ENCODE measurements around the gene PLET1.

PLET1 gene

GRCh38 chr11:112215621-112216020 is 45.0 kb downstream of the PLET1 start:
- no peak for TF ChIP-seq FOXM1 (IDR thresholded peaks at IDR 0.05; ENCODE audit: borderline replicate concordance, low read depth)
- no peak for TF ChIP-seq ZBTB7A (IDR thresholded peaks at IDR 0.05; ENCODE audit: low read depth)
- TF ChIP-seq TEAD4 (IDR thresholded peaks at IDR 0.05): no peak
- TF ChIP-seq NFIC (IDR thresholded peaks at IDR 0.05): no peak
- TF ChIP-seq TCF12 (IDR thresholded peaks at IDR 0.05; ENCODE audit: low read depth): no peak
- no peak for TF ChIP-seq RAD21 (IDR thresholded peaks at IDR 0.05; ENCODE audit: low read depth)

GRCh38 chr11:112213753-112214152 is 46.9 kb downstream of the PLET1 start:
- no peak for TF ChIP-seq FOXM1 (IDR thresholded peaks at IDR 0.05; ENCODE audit: borderline replicate concordance, low read depth)
- no peak for TF ChIP-seq CREB1 (IDR thresholded peaks at IDR 0.05; ENCODE audit: low read depth)

DNA sequence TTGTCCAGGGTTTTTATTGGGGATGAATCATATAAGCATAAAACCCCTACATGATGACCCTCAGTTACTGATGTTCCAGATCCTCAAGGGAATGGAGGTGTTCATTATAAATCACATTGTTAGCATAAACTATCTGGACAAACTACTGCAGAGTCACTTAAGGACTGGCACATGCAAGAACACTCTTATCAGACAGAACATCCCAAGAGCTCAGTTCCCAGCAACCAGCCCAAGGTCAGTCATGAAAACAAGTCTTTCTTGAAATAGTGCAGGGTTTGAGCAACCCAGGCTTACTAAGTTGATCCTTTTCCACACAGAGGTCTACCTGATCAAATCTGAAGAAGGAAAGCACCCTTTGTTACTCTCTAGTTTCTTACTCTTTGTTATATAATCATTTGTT is 48.0 kb downstream of the PLET1 start:
- TF ChIP-seq NFIC (IDR thresholded peaks at IDR 0.05): no peak
- TF ChIP-seq CEBPB (IDR thresholded peaks at IDR 0.05): no peak
- no peak for TF ChIP-seq REST (IDR thresholded peaks at IDR 0.05; ENCODE audit: low read depth)
- no peak for TF ChIP-seq CREB1 (IDR thresholded peaks at IDR 0.05; ENCODE audit: low read depth)
- TF ChIP-seq, protein P1, sequence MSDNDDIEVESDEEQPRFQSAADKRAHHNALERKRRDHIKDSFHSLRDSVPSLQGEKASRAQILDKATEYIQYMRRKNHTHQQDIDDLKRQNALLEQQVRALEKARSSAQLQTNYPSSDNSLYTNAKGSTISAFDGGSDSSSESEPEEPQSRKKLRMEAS (IDR thresholded peaks at IDR 0.05): no peak
- TF ChIP-seq, protein P2, sequence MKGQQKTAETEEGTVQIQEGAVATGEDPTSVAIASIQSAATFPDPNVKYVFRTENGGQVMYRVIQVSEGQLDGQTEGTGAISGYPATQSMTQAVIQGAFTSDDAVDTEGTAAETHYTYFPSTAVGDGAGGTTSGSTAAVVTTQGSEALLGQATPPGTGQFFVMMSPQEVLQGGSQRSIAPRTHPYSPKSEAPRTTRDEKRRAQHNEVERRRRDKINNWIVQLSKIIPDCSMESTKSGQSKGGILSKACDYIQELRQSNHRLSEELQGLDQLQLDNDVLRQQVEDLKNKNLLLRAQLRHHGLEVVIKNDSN (IDR thresholded peaks at IDR 0.05): no peak
- no peak for TF ChIP-seq TAF1 (IDR thresholded peaks at IDR 0.05; ENCODE audit: low read depth)
- TF ChIP-seq TCF12 (IDR thresholded peaks at IDR 0.05; ENCODE audit: low read depth): no peak
- TF ChIP-seq RAD21 (IDR thresholded peaks at IDR 0.05; ENCODE audit: low read depth): no peak
- TF ChIP-seq YY1 (IDR thresholded peaks at IDR 0.05; ENCODE audit: low read depth): no peak
- TF ChIP-seq EGR1 (IDR thresholded peaks at IDR 0.05): no peak
- no peak for TF ChIP-seq FOXM1 (IDR thresholded peaks at IDR 0.05; ENCODE audit: borderline replicate concordance, low read depth)
- TF ChIP-seq ZBTB7A (IDR thresholded peaks at IDR 0.05; ENCODE audit: low read depth): no peak
- TF ChIP-seq TEAD4 (IDR thresholded peaks at IDR 0.05): no peak

- TF ChIP-seq NFIC (IDR thresholded peaks at IDR 0.05): no peak
- TF ChIP-seq YY1 (IDR thresholded peaks at IDR 0.05; ENCODE audit: low read depth): no peak
- no peak for TF ChIP-seq ZBTB7A (IDR thresholded peaks at IDR 0.05; ENCODE audit: low read depth)
- no peak for TF ChIP-seq CEBPB (IDR thresholded peaks at IDR 0.05)
- no peak for TF ChIP-seq RAD21 (IDR thresholded peaks at IDR 0.05; ENCODE audit: low read depth)
- TF ChIP-seq CREB1 (IDR thresholded peaks at IDR 0.05; ENCODE audit: low read depth): no peak
- TF ChIP-seq REST (IDR thresholded peaks at IDR 0.05; ENCODE audit: low read depth): no peak
- TF ChIP-seq EP300 (IDR thresholded peaks at IDR 0.05; ENCODE audit: borderline replicate concordance): no peak
- TF ChIP-seq, protein P1 (IDR thresholded peaks at IDR 0.05): no peak
- no peak for TF ChIP-seq TEAD4 (IDR thresholded peaks at IDR 0.05)
- no peak for TF ChIP-seq TAF1 (IDR thresholded peaks at IDR 0.05; ENCODE audit: low read depth)
- TF ChIP-seq TCF12 (IDR thresholded peaks at IDR 0.05; ENCODE audit: low read depth): no peak
- no peak for TF ChIP-seq EGR1 (IDR thresholded peaks at IDR 0.05)
These were observed 48.4 kb downstream of the PLET1 start for GRCh38 chr11:112212290-112212689.

- TF ChIP-seq TAF1 (IDR thresholded peaks at IDR 0.05; ENCODE audit: low read depth): no peak
- TF ChIP-seq, protein P2 (IDR thresholded peaks at IDR 0.05): no peak
These were observed 49.1 kb downstream of the PLET1 start for GRCh38 chr11:112211536-112211935.

- no peak for TF ChIP-seq YY1 (IDR thresholded peaks at IDR 0.05; ENCODE audit: low read depth)
- no peak for TF ChIP-seq CREB1 (IDR thresholded peaks at IDR 0.05; ENCODE audit: low read depth)
- no peak for TF ChIP-seq EGR1 (IDR thresholded peaks at IDR 0.05)
- no peak for TF ChIP-seq NFIC (IDR thresholded peaks at IDR 0.05)
- no peak for TF ChIP-seq REST (IDR thresholded peaks at IDR 0.05; ENCODE audit: low read depth)
- no peak for TF ChIP-seq EP300 (IDR thresholded peaks at IDR 0.05; ENCODE audit: borderline replicate concordance)
- TF ChIP-seq TCF12 (IDR thresholded peaks at IDR 0.05; ENCODE audit: low read depth): no peak
- no peak for TF ChIP-seq FOXM1 (IDR thresholded peaks at IDR 0.05; ENCODE audit: borderline replicate concordance, low read depth)
- no peak for TF ChIP-seq ZBTB7A (IDR thresholded peaks at IDR 0.05; ENCODE audit: low read depth)
- TF ChIP-seq, protein P2 (IDR thresholded peaks at IDR 0.05): no peak
- TF ChIP-seq TAF1 (IDR thresholded peaks at IDR 0.05; ENCODE audit: low read depth): no peak
- TF ChIP-seq TEAD4 (IDR thresholded peaks at IDR 0.05): no peak
- TF ChIP-seq, protein P1 (IDR thresholded peaks at IDR 0.05): no peak
These were observed 49.8 kb downstream of the PLET1 start for GRCh38 chr11:112210890-112211289.
